IMR-90 (cell line): ENCODE results near the gene EHMT1. TPM values are rescaled to one million over a fixed set of nuclear protein-coding genes. Genes with fewer than 3 reads are reported as not detected.

ENCODE experiments used
- ATAC-seq: fragments of 200-7000 bp; cut with Tn5 transposase; 2 replicates; pipeline ENCODE4 v1.9.1; 2020; ENCODE audit warnings: low read depth, mild to moderate bottlenecking, moderate library complexity
- BruUV-seq: library from RNA; stranded (reverse); fragments of 400-500 nt; replicated peaks from 2 replicates; lab custom pipeline; 2021; lab: Mats Ljungman, UMichigan
- CTCF ChIA-PET: fragments of 300-600 bp; formaldehyde crosslinking; extraction: SDS; loops from one replicate; lab custom pipeline; 2021; ENCODE audit warnings: antibody characterized with exemption; lab: Yijun Ruan, JAX
- POLR2A ChIA-PET: fragments of 300-600 bp; sonication (Branson Sonifier 250); formaldehyde crosslinking; loops from one replicate; lab custom pipeline; 2022; ENCODE audit warnings: antibody characterized with exemption; ENCODE audit not compliant: unreplicated experiment; lab: Charles Lee
- DNase-seq: peaks from one replicate; pipeline ENCODE4 v3.0.0; 2013
- H2AFZ ChIP-seq: replicated peaks from 2 replicates; pipeline ENCODE3; 2013; ENCODE audit warnings: low read length, mild to moderate bottlenecking; ENCODE audit not compliant: poor library complexity
- H2AK5ac ChIP-seq: 2 replicates; pipeline ENCODE4 v1.6.1; 2013; ENCODE audit warnings: low read depth, low read length, inconsistent platforms
- H2AK9ac ChIP-seq: replicated peaks from 2 replicates; pipeline ENCODE3; 2013; ENCODE audit warnings: mild to moderate bottlenecking, low read depth, low read length, moderate library complexity; ENCODE audit not compliant: poor library complexity
- H2BK120ac ChIP-seq: 2 replicates; pipeline ENCODE4 v1.6.1; 2013; ENCODE audit warnings: low read depth, low read length, inconsistent platforms
- H2BK15ac ChIP-seq: 3 replicates; pipeline ENCODE4 v1.6.1; 2013; ENCODE audit warnings: low read depth, low read length, inconsistent platforms
- H2BK20ac ChIP-seq: 2 replicates; pipeline ENCODE4 v1.6.1; 2013; ENCODE audit warnings: low read depth, mild to moderate bottlenecking, inconsistent platforms, low read length, moderate library complexity
- H2BK5ac ChIP-seq: 2 replicates; pipeline ENCODE4 v1.6.1; 2013; ENCODE audit warnings: mild to moderate bottlenecking, low read depth, low read length, inconsistent platforms; ENCODE audit not compliant: poor library complexity, severe bottlenecking
- H3K14ac ChIP-seq: replicated peaks from 2 replicates; pipeline ENCODE4 v1.6.1; 2013; ENCODE audit warnings: low read depth, low read length, inconsistent platforms
- H3K18ac ChIP-seq: 2 replicates; pipeline ENCODE4 v1.6.1; 2013; ENCODE audit warnings: low read depth, low read length, control low read depth
- H3K23ac ChIP-seq: 2 replicates; pipeline ENCODE4 v1.6.1; 2013; ENCODE audit warnings: low read depth, low read length, inconsistent platforms
- H3K27ac ChIP-seq: 2 replicates; pipeline ENCODE4 v1.5.1; 2013; ENCODE audit warnings: mild to moderate bottlenecking, control low read depth, low read length; ENCODE audit not compliant: insufficient read depth
- H3K27me3 ChIP-seq: 2 replicates; pipeline ENCODE4 v1.6.1; 2013; ENCODE audit warnings: low read length; ENCODE audit not compliant: control insufficient read depth, insufficient read depth
- H3K36me3 ChIP-seq: 2 replicates; pipeline ENCODE4 v1.6.1; 2013; ENCODE audit warnings: low read length, mixed read lengths; ENCODE audit not compliant: control insufficient read depth, insufficient read depth
- H3K4ac ChIP-seq: 2 replicates; pipeline ENCODE4 v1.6.1; 2013; ENCODE audit warnings: low read depth, low read length, inconsistent platforms
- H3K4me1 ChIP-seq: 2 replicates; pipeline ENCODE4 v1.6.1; 2013; ENCODE audit warnings: low read length, mixed read lengths; ENCODE audit not compliant: control insufficient read depth, insufficient read depth
- H3K4me2 ChIP-seq: 2 replicates; pipeline ENCODE4 v1.6.1; 2013; ENCODE audit warnings: low read depth, mild to moderate bottlenecking, control low read depth, low read length, moderate library complexity
- H3K4me3 ChIP-seq: 2 replicates; pipeline ENCODE4 v1.5.1; 2013; ENCODE audit warnings: low read depth, mild to moderate bottlenecking, control low read depth, low read length, moderate library complexity; ENCODE audit not compliant: insufficient read depth
- H3K56ac ChIP-seq: 2 replicates; pipeline ENCODE4 v1.6.1; 2013; ENCODE audit warnings: low read length, inconsistent platforms; ENCODE audit not compliant: insufficient read depth; ENCODE audit errors: extremely low read depth
- H3K79me1 ChIP-seq, 2 experiments: 2 replicates each; pipeline ENCODE4 v1.6.1; 2013; ENCODE audit warnings: low read length in 2 of 2, inconsistent platforms in 1 of 2, low read depth in 1 of 2
- H3K9ac ChIP-seq: 2 replicates; pipeline ENCODE4 v1.6.1; 2013; ENCODE audit warnings: low read depth, low read length, control low read depth
- H3K9me1 ChIP-seq: 2 replicates; pipeline ENCODE4 v1.6.1; 2013; ENCODE audit warnings: low read length, inconsistent platforms; ENCODE audit not compliant: insufficient read depth
- H3K9me3 ChIP-seq: 2 replicates; pipeline ENCODE4 v1.6.1; 2013; ENCODE audit warnings: low read length; ENCODE audit not compliant: control insufficient read depth, insufficient read depth
- H4K20me1 ChIP-seq: 2 replicates; pipeline ENCODE4 v1.6.1; 2013; ENCODE audit warnings: low read length, inconsistent platforms; ENCODE audit not compliant: insufficient read depth
- H4K5ac ChIP-seq: 2 replicates; pipeline ENCODE4 v1.6.1; 2013; ENCODE audit warnings: mild to moderate bottlenecking, low read depth, low read length, control low read depth
- H4K8ac ChIP-seq, 2 experiments: 2 replicates each; pipeline ENCODE4 v1.6.1; 2013; ENCODE audit warnings: low read depth in 2 of 2, low read length in 2 of 2, control low read depth in 1 of 2, inconsistent platforms in 1 of 2
- H4K91ac ChIP-seq: 2 replicates; pipeline ENCODE4 v1.6.1; 2013; ENCODE audit warnings: low read depth, low read length, inconsistent platforms; ENCODE audit not compliant: insufficient read depth
- BHLHE40 ChIP-seq: fragments of 150-350 bp; IDR thresholded peaks from 2 replicates; pipeline ENCODE4 v1.6.1; 2016; ENCODE audit warnings: mild to moderate bottlenecking, low read depth, low read length
- CEBPB ChIP-seq: IDR thresholded peaks from 2 replicates; pipeline ENCODE4 v1.6.1; 2012; ENCODE audit warnings: low read depth, low read length, improper control_type of control experiment
- CHD1 ChIP-seq: IDR thresholded peaks from 2 replicates; pipeline ENCODE4 v1.6.1; 2012; ENCODE audit warnings: low read depth, low read length, improper control_type of control experiment
- FOS ChIP-seq: fragments of 150-350 bp; IDR thresholded peaks from 2 replicates; pipeline ENCODE4 v1.6.1; 2016; ENCODE audit warnings: low read depth, low read length
- MAFK ChIP-seq: IDR thresholded peaks from 2 replicates; pipeline ENCODE4 v1.6.1; 2012; ENCODE audit warnings: low read depth, low read length, improper control_type of control experiment
- MAZ ChIP-seq: IDR thresholded peaks from 2 replicates; pipeline ENCODE4 v1.6.1; 2012; ENCODE audit warnings: low read depth, mild to moderate bottlenecking, low read length, improper control_type of control experiment, moderate library complexity, borderline replicate concordance
- MXI1 ChIP-seq: IDR thresholded peaks from 2 replicates; pipeline ENCODE4 v1.6.1; 2012; ENCODE audit warnings: low read depth, mild to moderate bottlenecking, low read length, moderate library complexity, borderline replicate concordance
- NFE2L2 ChIP-seq: fragments of 150-350 bp; IDR thresholded peaks from 2 replicates; pipeline ENCODE4 v1.6.1; 2016; ENCODE audit warnings: low read depth, mild to moderate bottlenecking, low read length
- POLR2A ChIP-seq: IDR thresholded peaks from 2 replicates; pipeline ENCODE4 v1.6.1; 2012; ENCODE audit warnings: mild to moderate bottlenecking, low read depth, low read length
- RAD21 ChIP-seq: IDR thresholded peaks from 2 replicates; pipeline ENCODE4 v1.6.1; 2012; ENCODE audit warnings: low read length, improper control_type of control experiment
- RCOR1 ChIP-seq: IDR thresholded peaks from 2 replicates; pipeline ENCODE4 v1.6.1; 2012; ENCODE audit warnings: mild to moderate bottlenecking, low read length, improper control_type of control experiment; ENCODE audit not compliant: insufficient replicate concordance
- RFX5 ChIP-seq: IDR thresholded peaks from 2 replicates; pipeline ENCODE4 v1.8.0; 2012; ENCODE audit warnings: low read depth, mild to moderate bottlenecking, low read length, moderate library complexity
- SMC3 ChIP-seq: fragments of 150-350 bp; IDR thresholded peaks from 2 replicates; pipeline ENCODE4 v1.6.1; 2016; ENCODE audit warnings: low read depth, mild to moderate bottlenecking, antibody characterized with exemption, low read length, moderate library complexity
- WGBS, 2 experiments: methylation state at CpG; one replicate each; pipeline versions ENCODE4 v1.1.5 to v1.1.7; 2013; ENCODE audit warnings: missing lambda C conversion rate in 2 of 2; ENCODE audit not compliant: insufficient read length in 1 of 2; ENCODE audit errors: extremely low coverage in 2 of 2; 5-methylcytosine and 5-hydroxymethylcytosine counted together
- dilution Hi-C: fragments of 300-500 bp; cut with HindIII; formaldehyde crosslinking; loops from one replicate; pipeline ENCODE4 v1.14.3; 2018; ENCODE audit warnings: low sequenced_read_pairs; ENCODE audit not compliant: unreplicated experiment
- in situ Hi-C: fragments of 300-500 bp; cut with MboI; formaldehyde crosslinking; loops from 3 replicates; pipeline ENCODE4 v1.14.3; 2019; ENCODE audit warnings: low sequenced_read_pairs, inconsistent platforms, mixed read lengths
- intact Hi-C: fragments of 100-400 bp; cut with micrococcal nuclease; formaldehyde crosslinking; loops from 2 replicates; pipeline ENCODE4 v1.10.0; 2022
- polyA plus RNA-seq, 3 experiments: library from polyadenylated mRNA; depleted of rRNA; stranded (reverse); fragments of >200 nt; gene quantifications; 2 replicates each; pipeline ENCODE4 v1.2.3, GENCODE V29; 2012; ENCODE audit warnings: low replicate concordance in 1 of 3
- total RNA-seq: library from RNA; depleted of rRNA; stranded (reverse); fragments of >200 nt; gene quantifications from 2 replicates; pipeline ENCODE4 v1.2.3, GENCODE V29; 2012
- TF ChIP-seq, protein P1 (sequence below): fragments of 150-350 bp; IDR thresholded peaks from 2 replicates; pipeline ENCODE4 v1.6.1; 2017; ENCODE audit warnings: mild to moderate bottlenecking, antibody characterized with exemption, low read length, low read depth
- TF ChIP-seq, protein P2 (sequence below): conservative IDR thresholded peaks from 2 replicates; pipeline ENCODE4 v1.5.1; 2012; ENCODE audit warnings: mild to moderate bottlenecking, low read depth, low read length, improper control_type of control experiment
- TF ChIP-seq, protein P3 (sequence below): fragments of 150-350 bp; IDR thresholded peaks from 2 replicates; pipeline ENCODE4 v1.6.1; 2016; ENCODE audit warnings: low read depth, mild to moderate bottlenecking, low read length, moderate library complexity, borderline replicate concordance

Gene EHMT1
- total and polyA plus RNA-seq, 2 of the 4 experiments (the other 2 are of a cell fraction) = 32.8 to 35.1 TPM

DNA sequence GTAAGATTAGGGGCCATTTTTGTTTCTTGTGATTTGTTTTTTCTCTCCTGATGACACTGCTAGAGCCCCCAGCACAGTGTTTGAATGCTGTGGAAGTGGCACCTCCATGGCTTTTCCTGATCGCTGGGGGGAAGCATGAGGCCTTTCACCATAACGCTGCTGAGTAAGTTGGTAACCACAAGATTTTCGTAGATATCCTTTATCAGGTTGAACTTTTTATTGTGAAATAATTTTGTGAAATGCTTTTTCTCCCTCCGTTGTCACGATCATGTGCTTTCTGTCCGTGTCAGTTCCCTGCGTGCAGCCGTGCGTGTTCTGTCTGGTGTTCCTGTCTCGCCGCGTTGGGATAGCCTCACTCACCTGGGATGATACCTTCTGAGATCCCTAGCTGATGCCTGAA, 59.4 kb downstream of the EHMT1 start:
- H3K79me1 ChIP-seq = peaks cover 39 to 75% of the 10 kb centered on the region in 2 experiments
- ChIA-PET POLR2A (no interaction called here), CTCF (no interaction called here)
- H3K9ac ChIP-seq = no peak overlapping the region
- H2AK5ac ChIP-seq = no peak overlapping the region
- no peak overlapping the region for H3K4ac ChIP-seq
- H3K23ac ChIP-seq = no peak overlapping the region
- no peak overlapping the region for H4K91ac ChIP-seq
- peaks cover 12% of the 10 kb centered on the region; the same call in 1 of the 2 replicates for H3K9me1 ChIP-seq
- no peak overlapping the region for H3K4me3 ChIP-seq
- H3K36me3 ChIP-seq = peaks cover 2% of the 10 kb centered on the region; the same call in 1 of the 2 replicates
- H3K14ac ChIP-seq = no peak overlapping the region
- no peaks in the 10 kb centered on the region for H3K9me3 ChIP-seq
- DNase-seq (no peak), ATAC-seq (no peak)
- no peak overlapping the region for H2BK20ac ChIP-seq
- no peak overlapping the region for H4K8ac ChIP-seq
- no peak overlapping the region for H4K5ac ChIP-seq
- peaks cover 28% of the 10 kb centered on the region for H3K4me1 ChIP-seq
- H4K20me1 ChIP-seq = peaks cover 72% of the 10 kb centered on the region
- dilution Hi-C loops (no loop called here), intact Hi-C loops (no loop called here), in situ Hi-C loops (no loop called here)
- no peak overlapping the region for H2BK5ac ChIP-seq
- H2AFZ ChIP-seq = no peak overlapping the region
- no peak overlapping the region for H2AK9ac ChIP-seq
- no peak overlapping the region for H2BK120ac ChIP-seq
- H3K18ac ChIP-seq = no peak overlapping the region; the same call in 1 of the 2 replicates
- no peak overlapping the region for H2BK15ac ChIP-seq
- TF ChIP-seq RCOR1 = no peak
- no peak for TF ChIP-seq MXI1
- TF ChIP-seq, protein P1, sequence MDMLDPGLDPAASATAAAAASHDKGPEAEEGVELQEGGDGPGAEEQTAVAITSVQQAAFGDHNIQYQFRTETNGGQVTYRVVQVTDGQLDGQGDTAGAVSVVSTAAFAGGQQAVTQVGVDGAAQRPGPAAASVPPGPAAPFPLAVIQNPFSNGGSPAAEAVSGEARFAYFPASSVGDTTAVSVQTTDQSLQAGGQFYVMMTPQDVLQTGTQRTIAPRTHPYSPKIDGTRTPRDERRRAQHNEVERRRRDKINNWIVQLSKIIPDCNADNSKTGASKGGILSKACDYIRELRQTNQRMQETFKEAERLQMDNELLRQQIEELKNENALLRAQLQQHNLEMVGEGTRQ = no peak
- TF ChIP-seq SMC3 = no peak
- no peak for TF ChIP-seq FOS
- TF ChIP-seq, protein P2, sequence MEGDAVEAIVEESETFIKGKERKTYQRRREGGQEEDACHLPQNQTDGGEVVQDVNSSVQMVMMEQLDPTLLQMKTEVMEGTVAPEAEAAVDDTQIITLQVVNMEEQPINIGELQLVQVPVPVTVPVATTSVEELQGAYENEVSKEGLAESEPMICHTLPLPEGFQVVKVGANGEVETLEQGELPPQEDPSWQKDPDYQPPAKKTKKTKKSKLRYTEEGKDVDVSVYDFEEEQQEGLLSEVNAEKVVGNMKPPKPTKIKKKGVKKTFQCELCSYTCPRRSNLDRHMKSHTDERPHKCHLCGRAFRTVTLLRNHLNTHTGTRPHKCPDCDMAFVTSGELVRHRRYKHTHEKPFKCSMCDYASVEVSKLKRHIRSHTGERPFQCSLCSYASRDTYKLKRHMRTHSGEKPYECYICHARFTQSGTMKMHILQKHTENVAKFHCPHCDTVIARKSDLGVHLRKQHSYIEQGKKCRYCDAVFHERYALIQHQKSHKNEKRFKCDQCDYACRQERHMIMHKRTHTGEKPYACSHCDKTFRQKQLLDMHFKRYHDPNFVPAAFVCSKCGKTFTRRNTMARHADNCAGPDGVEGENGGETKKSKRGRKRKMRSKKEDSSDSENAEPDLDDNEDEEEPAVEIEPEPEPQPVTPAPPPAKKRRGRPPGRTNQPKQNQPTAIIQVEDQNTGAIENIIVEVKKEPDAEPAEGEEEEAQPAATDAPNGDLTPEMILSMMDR = no peak
- TF ChIP-seq RAD21 = no peak
- no peak for TF ChIP-seq MAFK
- TF ChIP-seq RFX5 = no peak
- TF ChIP-seq, protein P3, sequence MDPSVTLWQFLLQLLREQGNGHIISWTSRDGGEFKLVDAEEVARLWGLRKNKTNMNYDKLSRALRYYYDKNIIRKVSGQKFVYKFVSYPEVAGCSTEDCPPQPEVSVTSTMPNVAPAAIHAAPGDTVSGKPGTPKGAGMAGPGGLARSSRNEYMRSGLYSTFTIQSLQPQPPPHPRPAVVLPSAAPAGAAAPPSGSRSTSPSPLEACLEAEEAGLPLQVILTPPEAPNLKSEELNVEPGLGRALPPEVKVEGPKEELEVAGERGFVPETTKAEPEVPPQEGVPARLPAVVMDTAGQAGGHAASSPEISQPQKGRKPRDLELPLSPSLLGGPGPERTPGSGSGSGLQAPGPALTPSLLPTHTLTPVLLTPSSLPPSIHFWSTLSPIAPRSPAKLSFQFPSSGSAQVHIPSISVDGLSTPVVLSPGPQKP = no peak
- TF ChIP-seq CHD1 = no peak
- no peak for TF ChIP-seq BHLHE40
- no peak for TF ChIP-seq NFE2L2
- TF ChIP-seq CEBPB = no peak
- no peak for TF ChIP-seq POLR2A
- TF ChIP-seq MAZ = no peak
- no peak overlapping the region for H3K4me2 ChIP-seq
- no peak overlapping the region for H3K56ac ChIP-seq
- no TSS peak for BruUV-seq
- no peaks in the 10 kb centered on the region for H3K27me3 ChIP-seq
- H3K27ac ChIP-seq = no peak overlapping the region
- 90% methylated on average over 2 of the region's 12 CpGs; no CpG with 5 or more reads in 1 of the 2 experiments for WGBS, 2 experiments
